ENCODE data around the gene MSRB3.

The MSRB3 gene

DNA sequence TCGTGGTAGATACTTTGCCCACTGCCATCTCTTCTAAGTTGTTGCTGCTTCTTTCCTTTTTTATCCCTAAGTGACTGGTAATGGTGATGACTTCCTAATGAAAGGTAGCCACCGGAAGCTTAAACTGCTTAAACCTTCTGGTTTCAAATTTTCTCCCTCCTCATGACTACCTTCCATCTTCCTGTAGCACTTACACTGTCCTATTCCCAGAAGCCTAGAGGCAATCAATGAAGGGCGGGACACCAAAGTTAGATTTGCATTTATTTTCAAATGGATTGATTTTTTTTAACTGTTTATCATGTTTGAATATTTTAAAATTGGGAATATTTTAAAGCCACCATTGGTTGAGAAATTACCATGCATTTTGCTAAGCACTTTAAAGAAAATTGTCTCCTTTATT is 64.7 kb downstream of the MSRB3 start:
- Histone ChIP-seq H3K79me2 (ENCODE audit: insufficient read depth, low read length) (no peaks in the 10 kb centered on the region), H3K36me3 (ENCODE audit: low read length) (0 out of 2 replicates have a peak, but pooled peaks cover 2% of the 10 kb centered on the region), H3K4me2 (ENCODE audit: low read depth, low read length, poor library complexity, severe bottlenecking) (no peak overlapping the region), H3F3A (ENCODE audit: insufficient read depth) (no peaks in the 10 kb centered on the region), H4K20me1 (ENCODE audit: low read depth, low read length) (no peaks in the 10 kb centered on the region), H3K27me3 (ENCODE audit: low read length) (no peaks in the 10 kb centered on the region), H3K27ac (ENCODE audit: low read depth, low read length) (no peak overlapping the region), H3K9ac (ENCODE audit: low read length) (no peak overlapping the region), H3K9me3 (ENCODE audit: insufficient read depth, low read length) (no peaks in the 10 kb centered on the region), H3K9me2 (replicated peaks; ENCODE audit: insufficient read depth, low read length) (no peaks in the 10 kb centered on the region), H3K4me3 (ENCODE audit: insufficient read depth, low read length, poor library complexity, severe bottlenecking) (no peak overlapping the region), H2AFZ (ENCODE audit: low read depth, low read length, severe bottlenecking) (no peak overlapping the region)
- TF ChIP-seq, protein P1, sequence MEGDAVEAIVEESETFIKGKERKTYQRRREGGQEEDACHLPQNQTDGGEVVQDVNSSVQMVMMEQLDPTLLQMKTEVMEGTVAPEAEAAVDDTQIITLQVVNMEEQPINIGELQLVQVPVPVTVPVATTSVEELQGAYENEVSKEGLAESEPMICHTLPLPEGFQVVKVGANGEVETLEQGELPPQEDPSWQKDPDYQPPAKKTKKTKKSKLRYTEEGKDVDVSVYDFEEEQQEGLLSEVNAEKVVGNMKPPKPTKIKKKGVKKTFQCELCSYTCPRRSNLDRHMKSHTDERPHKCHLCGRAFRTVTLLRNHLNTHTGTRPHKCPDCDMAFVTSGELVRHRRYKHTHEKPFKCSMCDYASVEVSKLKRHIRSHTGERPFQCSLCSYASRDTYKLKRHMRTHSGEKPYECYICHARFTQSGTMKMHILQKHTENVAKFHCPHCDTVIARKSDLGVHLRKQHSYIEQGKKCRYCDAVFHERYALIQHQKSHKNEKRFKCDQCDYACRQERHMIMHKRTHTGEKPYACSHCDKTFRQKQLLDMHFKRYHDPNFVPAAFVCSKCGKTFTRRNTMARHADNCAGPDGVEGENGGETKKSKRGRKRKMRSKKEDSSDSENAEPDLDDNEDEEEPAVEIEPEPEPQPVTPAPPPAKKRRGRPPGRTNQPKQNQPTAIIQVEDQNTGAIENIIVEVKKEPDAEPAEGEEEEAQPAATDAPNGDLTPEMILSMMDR (IDR thresholded peaks at IDR 0.05; ENCODE audit: insufficient read depth, low read length, poor library complexity, severe bottlenecking), result no peak
- no peak for TF ChIP-seq EZH2phosphoT487 (conservative IDR thresholded peaks at IDR 0.05; ENCODE audit: low read length)

DNA sequence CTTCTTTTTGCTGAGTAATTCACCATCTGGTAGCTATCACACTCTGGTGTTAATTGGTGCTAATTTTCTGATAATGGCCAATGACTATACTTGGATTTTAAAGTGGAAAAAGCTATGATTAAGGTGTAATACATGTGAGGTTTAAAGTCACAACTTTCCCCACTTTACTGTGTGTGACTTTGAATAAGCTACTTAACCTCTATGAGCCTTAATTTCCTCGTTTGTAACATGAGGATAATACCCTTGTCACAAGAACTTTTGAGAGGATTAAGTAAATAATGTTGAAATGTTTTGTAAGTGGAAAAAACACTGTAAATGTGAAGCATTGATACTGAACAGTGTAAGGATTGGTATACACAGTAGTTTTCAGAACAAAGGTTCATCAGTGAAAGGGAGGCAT is 65.3 kb downstream of the MSRB3 start:
- H3K9me2 ChIP-seq (replicated peaks; ENCODE audit: insufficient read depth, low read length), result no peaks in the 10 kb centered on the region

DNA sequence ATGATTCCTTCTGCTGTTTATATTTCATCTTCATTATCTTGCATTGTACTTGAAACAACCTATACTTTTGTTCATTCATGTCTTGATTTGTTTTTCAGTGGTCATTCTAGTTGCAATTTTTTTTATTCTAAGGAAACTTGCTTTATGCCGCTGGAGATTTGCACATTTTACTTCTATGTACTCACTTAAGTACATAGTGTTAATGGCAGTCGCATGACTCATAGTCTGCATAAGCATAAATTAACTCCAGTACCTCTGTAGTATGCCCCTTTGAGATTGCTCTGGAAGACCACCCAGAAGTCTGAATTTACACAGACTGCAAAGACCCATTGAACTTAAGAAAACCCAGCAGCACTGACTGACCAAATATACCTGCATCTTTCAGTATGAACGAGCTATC is 77.0 kb downstream of the MSRB3 start:
- TF ChIP-seq, protein P1 (IDR thresholded peaks at IDR 0.05; ENCODE audit: insufficient read depth, low read length, poor library complexity, severe bottlenecking), result no peak
- TF ChIP-seq EZH2phosphoT487 (conservative IDR thresholded peaks at IDR 0.05; ENCODE audit: low read length), result no peak
- Histone ChIP-seq H3K27ac (ENCODE audit: low read depth, low read length) (no peak overlapping the region), H3K79me2 (ENCODE audit: insufficient read depth, low read length) (no peaks in the 10 kb centered on the region), H3K36me3 (ENCODE audit: low read length) (no peaks in the 10 kb centered on the region), H3K9me2 (replicated peaks; ENCODE audit: insufficient read depth, low read length) (no peaks in the 10 kb centered on the region), H3K9ac (ENCODE audit: low read length) (no peak overlapping the region), H3K4me3 (ENCODE audit: insufficient read depth, low read length, poor library complexity, severe bottlenecking) (no peak overlapping the region), H3K9me3 (ENCODE audit: insufficient read depth, low read length) (no peaks in the 10 kb centered on the region), H2AFZ (ENCODE audit: low read depth, low read length, severe bottlenecking) (no peak overlapping the region), H3K27me3 (ENCODE audit: low read length) (no peaks in the 10 kb centered on the region), H3K4me2 (ENCODE audit: low read depth, low read length, poor library complexity, severe bottlenecking) (no peak overlapping the region), H4K20me1 (ENCODE audit: low read depth, low read length) (no peaks in the 10 kb centered on the region), H3F3A (ENCODE audit: insufficient read depth) (no peaks in the 10 kb centered on the region)

More for the DNA sequence above, 65.3 kb downstream of the MSRB3 start:
- H3K79me2 ChIP-seq (ENCODE audit: insufficient read depth, low read length), result no peaks in the 10 kb centered on the region
- TF ChIP-seq, protein P1 (IDR thresholded peaks at IDR 0.05; ENCODE audit: insufficient read depth, low read length, poor library complexity, severe bottlenecking), result no peak
- TF ChIP-seq EZH2phosphoT487 (conservative IDR thresholded peaks at IDR 0.05; ENCODE audit: low read length), result no peak
- no peaks in the 10 kb centered on the region for H3K9me3 ChIP-seq (ENCODE audit: insufficient read depth, low read length)
- H3K4me2 ChIP-seq (ENCODE audit: low read depth, low read length, poor library complexity, severe bottlenecking), result no peak overlapping the region
- H3K36me3 ChIP-seq (ENCODE audit: low read length), result 0 out of 2 replicates have a peak, but pooled peaks cover 2% of the 10 kb centered on the region
- H3K27me3 ChIP-seq (ENCODE audit: low read length), result no peaks in the 10 kb centered on the region
- H3F3A ChIP-seq (ENCODE audit: insufficient read depth), result no peaks in the 10 kb centered on the region
- no peak overlapping the region for H3K4me3 ChIP-seq (ENCODE audit: insufficient read depth, low read length, poor library complexity, severe bottlenecking)
- H2AFZ ChIP-seq (ENCODE audit: low read depth, low read length, severe bottlenecking), result no peak overlapping the region
- H3K9ac ChIP-seq (ENCODE audit: low read length), result no peak overlapping the region
- no peaks in the 10 kb centered on the region for H4K20me1 ChIP-seq (ENCODE audit: low read depth, low read length)
- no peak overlapping the region for H3K27ac ChIP-seq (ENCODE audit: low read depth, low read length)
